ENCODE measurements around the gene PPP2CA. TPM values are rescaled to one million over a fixed set of nuclear protein-coding genes. Genes with fewer than 3 reads are reported as not detected.

Gene PPP2CA
- total and polyA plus RNA-seq, 2 of the 13 experiments (the other 11 are each of a cell fraction or from before 2014, with no cell fraction given): 82.4 to 171 TPM

DNA sequence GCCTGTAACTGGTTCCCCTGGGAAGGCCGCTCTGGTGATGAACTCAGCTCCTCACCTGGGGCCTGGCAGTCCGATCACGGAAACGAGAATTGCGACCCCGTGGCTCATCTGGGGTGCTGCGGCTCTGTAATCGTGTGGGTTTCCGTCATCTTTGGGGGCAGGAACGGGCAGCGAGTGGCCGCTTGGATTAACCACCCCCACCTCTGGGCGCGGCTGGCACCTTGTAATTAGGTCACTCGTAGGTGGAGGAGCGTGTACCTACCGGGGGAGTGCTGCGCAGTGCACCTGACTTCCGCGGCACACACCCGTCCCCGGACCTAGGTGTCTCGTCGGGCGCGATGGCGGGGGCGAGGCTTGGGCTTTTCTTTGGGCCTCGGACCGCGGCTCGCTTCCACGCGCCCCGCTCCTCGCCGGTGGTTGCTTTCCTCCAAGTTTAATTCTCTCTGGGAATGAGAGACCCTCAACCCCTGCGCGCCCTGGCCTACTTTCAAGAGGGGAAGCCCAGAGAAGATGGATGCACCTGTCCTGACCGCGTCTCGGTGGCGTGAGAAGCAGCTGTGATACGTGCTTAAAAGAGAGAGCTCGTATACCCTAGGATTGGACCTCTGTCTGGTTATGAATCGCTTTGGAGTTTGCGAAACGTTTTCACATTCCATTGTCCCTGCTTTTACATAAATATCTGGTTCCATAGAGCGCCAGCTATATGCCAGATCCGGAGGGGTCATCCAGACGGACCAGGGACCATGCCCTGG is 744 bp upstream of the PPP2CA start (continued):
- TF ChIP-seq ZNF547 (CRISPR knock-in tag; IDR thresholded peaks at IDR 0.05) (0 out of 2 replicates have a peak, but pooled peaks have one; percentile 15), TBX3 (IDR thresholded peaks at IDR 0.05; ENCODE audit: borderline replicate concordance) (no peak), THAP11 (CRISPR knock-in tag; IDR thresholded peaks at IDR 0.05) (no peak; the same call in 1 of the 2 replicates), HNF4G (IDR thresholded peaks at IDR 0.05; ENCODE audit: borderline replicate concordance, low read depth, low read length) (no peak), HNF4G (CRISPR knock-in tag; IDR thresholded peaks at IDR 0.05; ENCODE audit: borderline replicate concordance, low read depth) (0 out of 2 replicates have a peak, but pooled peaks have one; percentile 41), ZNF672 (CRISPR knock-in tag; IDR thresholded peaks at IDR 0.05) (no peak), ZNF780A (CRISPR knock-in tag; IDR thresholded peaks at IDR 0.05) (no peak), NFE2 (CRISPR knock-in tag; IDR thresholded peaks at IDR 0.05) (no peak), HNRNPUL1 (IDR thresholded peaks at IDR 0.05; ENCODE audit: low read depth, low read length) (no peak), KLF15 (CRISPR knock-in tag; IDR thresholded peaks at IDR 0.05; ENCODE audit: borderline replicate concordance) (no peak), SRF (IDR thresholded peaks at IDR 0.05; ENCODE audit: low read depth, low read length) (no peak), MED13 (CRISPR knock-in tag; IDR thresholded peaks at IDR 0.05) (no peak), ZBTB38 (CRISPR knock-in tag; IDR thresholded peaks at IDR 0.05) (no peak), ZNF670 (CRISPR knock-in tag; IDR thresholded peaks at IDR 0.05; ENCODE audit: borderline replicate concordance) (no peak; the same call in 1 of the 2 replicates), SETDB1 (CRISPR knock-in tag; IDR thresholded peaks at IDR 0.05; ENCODE audit: borderline replicate concordance) (no peak), ZNF468 (CRISPR knock-in tag; IDR thresholded peaks at IDR 0.05) (no peak), FOXK1 (CRISPR knock-in tag; IDR thresholded peaks at IDR 0.05; ENCODE audit: borderline replicate concordance, low read depth) (no peak)
- TF ChIP-seq, protein P1, sequence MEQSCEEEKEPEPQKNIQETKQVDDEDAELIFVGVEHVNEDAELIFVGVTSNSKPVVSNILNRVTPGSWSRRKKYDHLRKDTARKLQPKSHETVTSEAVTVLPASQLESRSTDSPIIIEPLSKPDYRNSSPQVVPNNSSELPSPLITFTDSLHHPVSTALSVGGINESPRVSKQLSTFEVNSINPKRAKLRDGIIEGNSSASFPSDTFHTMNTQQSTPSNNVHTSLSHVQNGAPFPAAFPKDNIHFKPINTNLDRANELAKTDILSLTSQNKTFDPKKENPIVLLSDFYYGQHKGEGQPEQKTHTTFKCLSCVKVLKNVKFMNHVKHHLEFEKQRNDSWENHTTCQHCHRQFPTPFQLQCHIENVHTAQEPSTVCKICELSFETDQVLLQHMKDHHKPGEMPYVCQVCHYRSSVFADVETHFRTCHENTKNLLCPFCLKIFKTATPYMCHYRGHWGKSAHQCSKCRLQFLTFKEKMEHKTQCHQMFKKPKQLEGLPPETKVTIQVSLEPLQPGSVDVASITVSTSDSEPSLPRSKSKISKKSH (CRISPR knock-in tag; IDR thresholded peaks at IDR 0.05; ENCODE audit: borderline replicate concordance): 0 out of 2 replicates have a peak, but pooled peaks have one; percentile 53
- TF ChIP-seq, protein P2, sequence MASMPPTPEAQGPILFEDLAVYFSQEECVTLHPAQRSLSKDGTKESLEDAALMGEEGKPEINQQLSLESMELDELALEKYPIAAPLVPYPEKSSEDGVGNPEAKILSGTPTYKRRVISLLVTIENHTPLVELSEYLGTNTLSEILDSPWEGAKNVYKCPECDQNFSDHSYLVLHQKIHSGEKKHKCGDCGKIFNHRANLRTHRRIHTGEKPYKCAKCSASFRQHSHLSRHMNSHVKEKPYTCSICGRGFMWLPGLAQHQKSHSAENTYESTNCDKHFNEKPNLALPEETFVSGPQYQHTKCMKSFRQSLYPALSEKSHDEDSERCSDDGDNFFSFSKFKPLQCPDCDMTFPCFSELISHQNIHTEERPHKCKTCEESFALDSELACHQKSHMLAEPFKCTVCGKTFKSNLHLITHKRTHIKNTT (CRISPR knock-in tag; IDR thresholded peaks at IDR 0.05): no peak
- TF ChIP-seq, protein P3, sequence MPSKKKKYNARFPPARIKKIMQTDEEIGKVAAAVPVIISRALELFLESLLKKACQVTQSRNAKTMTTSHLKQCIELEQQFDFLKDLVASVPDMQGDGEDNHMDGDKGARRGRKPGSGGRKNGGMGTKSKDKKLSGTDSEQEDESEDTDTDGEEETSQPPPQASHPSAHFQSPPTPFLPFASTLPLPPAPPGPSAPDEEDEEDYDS (CRISPR knock-in tag; IDR thresholded peaks at IDR 0.05): no peak
- TF ChIP-seq, protein P4, sequence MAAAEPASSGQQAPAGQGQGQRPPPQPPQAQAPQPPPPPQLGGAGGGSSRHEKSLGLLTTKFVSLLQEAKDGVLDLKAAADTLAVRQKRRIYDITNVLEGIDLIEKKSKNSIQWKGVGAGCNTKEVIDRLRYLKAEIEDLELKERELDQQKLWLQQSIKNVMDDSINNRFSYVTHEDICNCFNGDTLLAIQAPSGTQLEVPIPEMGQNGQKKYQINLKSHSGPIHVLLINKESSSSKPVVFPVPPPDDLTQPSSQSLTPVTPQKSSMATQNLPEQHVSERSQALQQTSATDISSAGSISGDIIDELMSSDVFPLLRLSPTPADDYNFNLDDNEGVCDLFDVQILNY (CRISPR knock-in tag; conservative IDR thresholded peaks at IDR 0.05): no peak
- TF ChIP-seq, protein P5, sequence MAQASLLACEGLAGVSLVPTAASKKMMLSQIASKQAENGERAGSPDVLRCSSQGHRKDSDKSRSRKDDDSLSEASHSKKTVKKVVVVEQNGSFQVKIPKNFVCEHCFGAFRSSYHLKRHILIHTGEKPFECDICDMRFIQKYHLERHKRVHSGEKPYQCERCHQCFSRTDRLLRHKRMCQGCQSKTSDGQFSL (CRISPR knock-in tag; IDR thresholded peaks at IDR 0.05): no peak
- TF ChIP-seq, protein P6, sequence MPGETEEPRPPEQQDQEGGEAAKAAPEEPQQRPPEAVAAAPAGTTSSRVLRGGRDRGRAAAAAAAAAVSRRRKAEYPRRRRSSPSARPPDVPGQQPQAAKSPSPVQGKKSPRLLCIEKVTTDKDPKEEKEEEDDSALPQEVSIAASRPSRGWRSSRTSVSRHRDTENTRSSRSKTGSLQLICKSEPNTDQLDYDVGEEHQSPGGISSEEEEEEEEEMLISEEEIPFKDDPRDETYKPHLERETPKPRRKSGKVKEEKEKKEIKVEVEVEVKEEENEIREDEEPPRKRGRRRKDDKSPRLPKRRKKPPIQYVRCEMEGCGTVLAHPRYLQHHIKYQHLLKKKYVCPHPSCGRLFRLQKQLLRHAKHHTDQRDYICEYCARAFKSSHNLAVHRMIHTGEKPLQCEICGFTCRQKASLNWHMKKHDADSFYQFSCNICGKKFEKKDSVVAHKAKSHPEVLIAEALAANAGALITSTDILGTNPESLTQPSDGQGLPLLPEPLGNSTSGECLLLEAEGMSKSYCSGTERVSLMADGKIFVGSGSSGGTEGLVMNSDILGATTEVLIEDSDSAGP (CRISPR knock-in tag; IDR thresholded peaks at IDR 0.05; ENCODE audit: borderline replicate concordance): 0 out of 2 replicates have a peak, but pooled peaks have one; percentile 6

Data from HepG2 (cell line).